ENCODE results near the gene C12orf56.

The C12orf56 gene

DNA sequence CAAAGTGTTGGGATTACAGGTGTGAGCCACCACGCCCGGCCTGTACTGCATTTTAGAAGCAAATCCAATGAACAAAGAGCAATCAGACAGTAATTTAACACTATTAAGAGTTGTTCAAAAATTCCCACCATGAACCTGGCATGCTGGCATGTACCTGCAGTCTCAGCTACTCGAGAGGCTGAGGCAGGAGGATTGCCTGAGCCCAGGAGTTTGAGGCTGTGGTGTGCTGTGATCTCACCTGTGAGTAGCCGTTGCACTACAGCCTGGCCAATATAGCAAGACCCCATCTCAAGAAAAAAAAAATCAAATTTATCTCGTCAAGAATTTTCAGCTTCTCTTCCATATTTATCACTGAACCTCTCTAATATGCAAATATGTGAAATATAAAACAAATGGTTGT lies 128.7 kb downstream of the C12orf56 start:
- TF ChIP-seq, protein P1, sequence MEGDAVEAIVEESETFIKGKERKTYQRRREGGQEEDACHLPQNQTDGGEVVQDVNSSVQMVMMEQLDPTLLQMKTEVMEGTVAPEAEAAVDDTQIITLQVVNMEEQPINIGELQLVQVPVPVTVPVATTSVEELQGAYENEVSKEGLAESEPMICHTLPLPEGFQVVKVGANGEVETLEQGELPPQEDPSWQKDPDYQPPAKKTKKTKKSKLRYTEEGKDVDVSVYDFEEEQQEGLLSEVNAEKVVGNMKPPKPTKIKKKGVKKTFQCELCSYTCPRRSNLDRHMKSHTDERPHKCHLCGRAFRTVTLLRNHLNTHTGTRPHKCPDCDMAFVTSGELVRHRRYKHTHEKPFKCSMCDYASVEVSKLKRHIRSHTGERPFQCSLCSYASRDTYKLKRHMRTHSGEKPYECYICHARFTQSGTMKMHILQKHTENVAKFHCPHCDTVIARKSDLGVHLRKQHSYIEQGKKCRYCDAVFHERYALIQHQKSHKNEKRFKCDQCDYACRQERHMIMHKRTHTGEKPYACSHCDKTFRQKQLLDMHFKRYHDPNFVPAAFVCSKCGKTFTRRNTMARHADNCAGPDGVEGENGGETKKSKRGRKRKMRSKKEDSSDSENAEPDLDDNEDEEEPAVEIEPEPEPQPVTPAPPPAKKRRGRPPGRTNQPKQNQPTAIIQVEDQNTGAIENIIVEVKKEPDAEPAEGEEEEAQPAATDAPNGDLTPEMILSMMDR (conservative IDR thresholded peaks at IDR 0.05; ENCODE audit: control insufficient read depth, insufficient read depth, low read depth, low read length): no peak
- DNase-seq (ENCODE audit: low read depth): no peak

DNA sequence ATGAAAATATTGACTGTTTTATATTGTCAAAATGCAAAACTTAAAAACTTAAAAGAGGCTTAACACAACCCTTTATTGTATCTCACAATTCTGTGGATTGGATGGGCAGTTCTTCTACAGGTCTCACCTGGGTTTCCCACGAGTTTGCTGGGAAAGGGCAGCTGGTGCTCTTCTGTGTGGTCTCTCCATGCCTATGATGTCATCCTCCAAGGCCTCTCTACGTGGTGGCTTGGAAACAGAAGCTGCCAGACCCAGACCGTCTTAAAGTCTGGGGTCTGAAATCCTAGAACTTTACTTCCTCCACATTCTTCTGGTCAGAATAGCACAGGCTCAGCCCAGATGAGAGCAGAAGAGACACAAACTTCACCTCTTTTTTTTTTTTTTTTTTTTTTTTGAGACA lies 132.0 kb downstream of the C12orf56 start:
- no peak overlapping the region for H3K4me3 ChIP-seq (ENCODE audit: control insufficient read depth, low read depth, low read length)
- no peak for DNase-seq (ENCODE audit: low read depth)
- TF ChIP-seq, protein P1 (conservative IDR thresholded peaks at IDR 0.05; ENCODE audit: control insufficient read depth, insufficient read depth, low read depth, low read length): no peak

More for the DNA sequence above, 128.7 kb downstream of the C12orf56 start:
- H3K4me3 ChIP-seq (ENCODE audit: control insufficient read depth, low read depth, low read length): no peak overlapping the region

DNA sequence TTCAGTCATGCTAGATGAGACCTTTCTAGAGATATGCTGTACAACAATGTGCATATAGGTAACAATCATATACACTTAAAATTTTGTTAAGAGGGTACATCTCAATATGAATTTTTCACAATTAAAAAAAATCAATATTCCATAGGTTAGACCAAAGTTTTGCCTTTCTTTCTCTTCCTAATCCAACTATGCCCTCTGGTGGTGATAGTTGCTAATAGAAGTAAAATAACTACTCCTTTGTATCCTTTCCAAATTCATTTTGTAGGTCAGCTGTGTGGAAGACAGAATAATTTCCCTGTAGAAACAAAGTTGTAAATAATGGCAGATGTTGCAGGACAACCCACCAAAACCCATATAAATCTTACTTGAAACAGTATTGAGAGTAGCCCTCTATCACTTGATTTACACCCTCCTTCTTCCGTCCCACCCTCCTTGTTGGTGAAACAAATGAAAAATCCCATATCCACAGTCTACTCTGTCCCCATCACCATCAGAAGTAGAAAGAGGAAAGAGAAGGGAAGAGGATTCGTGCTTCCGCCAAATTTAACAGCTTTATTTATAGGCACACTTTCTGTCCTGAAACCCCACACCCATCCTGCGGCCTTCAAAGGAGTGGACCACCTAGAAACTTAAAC lies 134.3 kb downstream of the C12orf56 start:
- DNase-seq (ENCODE audit: low read depth): peak; percentile 72
- no peak overlapping the region for H3K4me3 ChIP-seq (ENCODE audit: control insufficient read depth, low read depth, low read length)

DNA sequence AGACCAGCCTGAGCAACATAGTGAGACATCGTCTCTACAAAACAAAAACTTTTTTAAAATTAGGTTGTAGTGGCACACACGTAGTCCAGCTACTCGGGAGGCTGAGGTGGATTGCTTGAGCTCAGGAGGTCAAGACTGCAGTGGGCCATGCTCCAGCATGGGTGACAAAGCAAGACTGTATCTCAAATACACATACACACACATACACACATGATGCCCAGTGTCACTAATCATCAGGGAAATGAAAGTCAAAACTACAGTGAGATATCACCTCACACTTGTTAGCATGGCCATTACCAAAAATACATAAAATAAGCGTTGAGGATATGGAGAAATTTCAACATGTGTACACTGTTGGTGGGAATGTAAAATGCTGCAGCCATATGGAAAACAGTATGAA lies 135.3 kb downstream of the C12orf56 start:
- H3K4me3 ChIP-seq (ENCODE audit: control insufficient read depth, low read depth, low read length): no peak overlapping the region
- DNase-seq (ENCODE audit: low read depth): no peak
- TF ChIP-seq, protein P1 (conservative IDR thresholded peaks at IDR 0.05; ENCODE audit: control insufficient read depth, insufficient read depth, low read depth, low read length): no peak

More for the DNA sequence above, 134.3 kb downstream of the C12orf56 start:
- TF ChIP-seq, protein P1 (conservative IDR thresholded peaks at IDR 0.05; ENCODE audit: control insufficient read depth, insufficient read depth, low read depth, low read length): peak; percentile 69

DNA sequence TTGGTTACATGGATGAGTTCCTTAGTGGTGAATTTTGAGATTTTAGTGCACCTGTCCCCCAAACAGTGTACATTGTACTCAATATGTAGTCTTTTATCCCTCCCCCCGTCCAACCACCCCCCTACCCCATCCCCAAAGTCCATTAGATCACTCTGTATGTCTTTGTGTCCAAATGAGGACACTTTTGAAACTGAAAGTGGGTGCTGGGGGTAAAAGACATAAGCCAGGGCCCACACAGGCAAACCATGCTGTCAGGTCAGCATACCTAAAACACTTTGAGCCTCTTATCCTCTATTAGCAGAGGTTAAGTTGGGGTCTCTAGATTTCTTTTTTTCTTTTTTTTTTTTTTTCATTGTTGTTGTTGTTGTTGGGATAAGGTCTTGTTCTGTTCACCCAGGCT lies 137.2 kb downstream of the C12orf56 start:
- DNase-seq (ENCODE audit: low read depth): no peak
- TF ChIP-seq, protein P1 (conservative IDR thresholded peaks at IDR 0.05; ENCODE audit: control insufficient read depth, insufficient read depth, low read depth, low read length): no peak
- H3K4me3 ChIP-seq (ENCODE audit: control insufficient read depth, low read depth, low read length): no peak overlapping the region

DNA sequence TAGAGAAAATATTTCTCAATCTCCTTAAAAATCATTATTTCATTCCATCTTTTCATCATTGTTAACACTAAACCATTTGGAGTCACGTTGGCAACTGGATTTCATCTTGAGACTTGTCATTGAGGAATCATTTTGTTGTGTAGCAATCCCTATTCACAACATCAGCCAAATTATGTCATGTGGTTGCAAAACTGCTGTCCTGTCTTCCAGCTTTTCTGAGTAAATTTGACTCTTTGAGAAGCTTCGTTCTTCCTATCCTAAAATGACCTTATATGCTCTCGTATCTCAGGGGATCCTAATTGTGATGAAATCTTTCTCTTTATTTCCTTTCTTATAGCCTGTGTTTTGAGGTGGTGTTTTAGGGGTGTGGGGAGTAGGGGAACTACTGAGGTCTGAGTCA lies 137.9 kb downstream of the C12orf56 start:
- TF ChIP-seq, protein P1 (conservative IDR thresholded peaks at IDR 0.05; ENCODE audit: control insufficient read depth, insufficient read depth, low read depth, low read length): no peak
- no peak overlapping the region for H3K4me3 ChIP-seq (ENCODE audit: control insufficient read depth, low read depth, low read length)
- peak; percentile 97 for DNase-seq (ENCODE audit: low read depth)
